ENCODE measurements around the gene FOSL2. TPM values are rescaled to one million over a fixed set of nuclear protein-coding genes. Genes with fewer than 3 reads are reported as not detected.
A peak's percentile ranks its signal among the peaks of the same experiment; 100 is the strongest.

FOSL2 gene
- total and polyA plus RNA-seq, 4 donors: 23.5 to 97.9 (median 68.5) TPM

DNA sequence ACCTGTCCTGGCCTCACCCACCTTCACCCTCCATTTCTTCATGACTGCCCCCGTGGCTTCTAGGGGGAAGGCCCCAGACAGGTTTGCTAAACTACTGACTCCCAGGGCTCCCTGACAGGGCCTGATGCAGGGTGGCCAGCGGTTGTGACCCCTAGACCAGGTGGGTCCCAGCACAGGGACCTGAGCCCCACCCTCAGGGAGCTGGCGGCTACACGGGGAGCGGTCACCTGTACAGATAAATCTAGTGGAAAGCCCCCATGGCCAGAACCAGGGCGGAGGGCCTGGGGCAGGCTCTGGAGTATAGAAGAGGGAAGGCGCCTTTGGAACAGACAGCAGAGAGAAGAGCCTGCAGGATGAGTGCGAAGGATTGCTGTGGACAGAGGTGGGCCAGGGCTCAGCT, 60.7 kb downstream of the FOSL2 start:
- Histone ChIP-seq H3K27me3 (ENCODE audit: control insufficient read depth in 3 of 3, insufficient read depth in 3 of 3, low read length in 2 of 3) (no peaks in the 10 kb centered on the region), H3K4me3 (no peak overlapping the region), H3K9me3 (ENCODE audit: control insufficient read depth in 4 of 4, insufficient read depth in 3 of 4, low read length in 3 of 4) (no peaks in the 10 kb centered on the region), H3K4me1 (ENCODE audit: control insufficient read depth in 5 of 5, insufficient read depth in 5 of 5, low read length in 5 of 5) (peaks cover 0 to 2% (median 0%) of the 10 kb centered on the region in 5 donors), H3K36me3 (ENCODE audit: control insufficient read depth in 4 of 4, insufficient read depth in 4 of 4, low read length in 4 of 4) (no peaks in the 10 kb centered on the region), H3K27ac (ENCODE audit: low read depth in 1 of 2, low read length in 1 of 2) (no peak overlapping the region), H3K9ac (ENCODE audit: insufficient read depth in 1 of 2, low read length in 2 of 2) (no peak overlapping the region)
- TF ChIP-seq, protein P1, sequence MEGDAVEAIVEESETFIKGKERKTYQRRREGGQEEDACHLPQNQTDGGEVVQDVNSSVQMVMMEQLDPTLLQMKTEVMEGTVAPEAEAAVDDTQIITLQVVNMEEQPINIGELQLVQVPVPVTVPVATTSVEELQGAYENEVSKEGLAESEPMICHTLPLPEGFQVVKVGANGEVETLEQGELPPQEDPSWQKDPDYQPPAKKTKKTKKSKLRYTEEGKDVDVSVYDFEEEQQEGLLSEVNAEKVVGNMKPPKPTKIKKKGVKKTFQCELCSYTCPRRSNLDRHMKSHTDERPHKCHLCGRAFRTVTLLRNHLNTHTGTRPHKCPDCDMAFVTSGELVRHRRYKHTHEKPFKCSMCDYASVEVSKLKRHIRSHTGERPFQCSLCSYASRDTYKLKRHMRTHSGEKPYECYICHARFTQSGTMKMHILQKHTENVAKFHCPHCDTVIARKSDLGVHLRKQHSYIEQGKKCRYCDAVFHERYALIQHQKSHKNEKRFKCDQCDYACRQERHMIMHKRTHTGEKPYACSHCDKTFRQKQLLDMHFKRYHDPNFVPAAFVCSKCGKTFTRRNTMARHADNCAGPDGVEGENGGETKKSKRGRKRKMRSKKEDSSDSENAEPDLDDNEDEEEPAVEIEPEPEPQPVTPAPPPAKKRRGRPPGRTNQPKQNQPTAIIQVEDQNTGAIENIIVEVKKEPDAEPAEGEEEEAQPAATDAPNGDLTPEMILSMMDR (IDR thresholded peaks at IDR 0.05; ENCODE audit: control extremely low read depth, extremely low read depth): no peak
- DNase-seq (no peak), ATAC-seq (ENCODE audit: insufficient read depth, low FRiP score) (no peak)
- WGBS, 2 donors: 91 to 93% methylated on average over 8 of the region's 8 CpGs

DNA sequence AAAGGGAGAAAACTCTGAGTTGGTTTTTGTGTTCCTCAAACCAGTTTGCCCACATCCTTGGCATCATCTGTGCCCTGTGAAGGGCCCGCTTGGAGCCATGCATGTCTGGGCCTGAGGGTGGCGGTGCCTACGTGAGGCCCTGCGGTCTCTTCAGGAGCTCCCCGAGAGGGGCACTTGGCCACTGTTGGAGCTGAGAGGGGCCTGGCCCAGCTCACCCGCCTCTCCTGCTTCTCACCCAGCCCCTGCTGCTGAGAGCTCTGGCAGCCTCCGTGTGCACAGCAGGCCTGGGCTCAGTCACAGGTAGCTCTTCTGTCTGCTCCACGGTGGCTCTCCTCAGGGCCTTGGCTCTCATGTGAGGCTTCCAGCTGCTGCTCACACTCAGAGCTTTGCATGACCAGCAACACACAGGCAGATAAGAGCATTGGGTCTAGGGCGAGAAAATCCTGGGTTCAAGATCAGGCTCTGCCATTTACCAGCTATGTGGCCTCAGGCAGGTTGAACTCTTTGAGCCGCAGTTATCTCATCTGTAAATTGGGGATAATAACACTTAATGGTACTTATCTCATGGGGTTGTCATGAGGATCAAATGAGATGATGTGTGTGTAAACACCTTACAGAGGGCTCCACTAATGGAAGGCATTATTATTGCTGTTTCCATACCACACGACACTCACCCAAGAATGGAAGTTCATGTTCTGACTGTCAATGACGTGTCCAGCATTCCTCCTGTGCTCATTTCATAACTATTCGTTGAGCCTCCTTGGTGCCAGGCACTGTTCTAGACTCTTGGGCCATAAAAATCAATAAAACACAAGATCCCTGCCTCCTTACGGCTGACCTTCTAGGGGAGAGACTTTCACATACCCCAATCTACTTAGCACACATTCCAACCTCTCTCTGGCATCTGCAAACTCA, 61.6 kb downstream of the FOSL2 start:
- DNase-seq: peak; percentile 24 to 53 (median 30)
- H3K9me3 ChIP-seq (ENCODE audit: control insufficient read depth in 4 of 4, insufficient read depth in 3 of 4, low read length in 3 of 4): no peaks in the 10 kb centered on the region
- WGBS, 2 donors: 82 to 84% methylated on average over 14 of the region's 14 CpGs
- H3K9ac ChIP-seq (ENCODE audit: insufficient read depth in 1 of 2, low read length in 2 of 2): no peak overlapping the region
- no peak overlapping the region for H3K4me3 ChIP-seq
- H3K27ac ChIP-seq (ENCODE audit: low read depth in 1 of 2, low read length in 1 of 2): no peak overlapping the region
- ATAC-seq (ENCODE audit: insufficient read depth, low FRiP score): no peak
- TF ChIP-seq, protein P1 (IDR thresholded peaks at IDR 0.05; ENCODE audit: control extremely low read depth, extremely low read depth): no peak
- no peaks in the 10 kb centered on the region for H3K36me3 ChIP-seq (ENCODE audit: control insufficient read depth in 4 of 4, insufficient read depth in 4 of 4, low read length in 4 of 4)
- no peaks in the 10 kb centered on the region for H3K27me3 ChIP-seq (ENCODE audit: control insufficient read depth in 3 of 3, insufficient read depth in 3 of 3, low read length in 2 of 3)
- peaks cover 0 to under 1% (median 0%) of the 10 kb centered on the region in 5 donors for H3K4me1 ChIP-seq (ENCODE audit: control insufficient read depth in 5 of 5, insufficient read depth in 5 of 5, low read length in 5 of 5)

DNA sequence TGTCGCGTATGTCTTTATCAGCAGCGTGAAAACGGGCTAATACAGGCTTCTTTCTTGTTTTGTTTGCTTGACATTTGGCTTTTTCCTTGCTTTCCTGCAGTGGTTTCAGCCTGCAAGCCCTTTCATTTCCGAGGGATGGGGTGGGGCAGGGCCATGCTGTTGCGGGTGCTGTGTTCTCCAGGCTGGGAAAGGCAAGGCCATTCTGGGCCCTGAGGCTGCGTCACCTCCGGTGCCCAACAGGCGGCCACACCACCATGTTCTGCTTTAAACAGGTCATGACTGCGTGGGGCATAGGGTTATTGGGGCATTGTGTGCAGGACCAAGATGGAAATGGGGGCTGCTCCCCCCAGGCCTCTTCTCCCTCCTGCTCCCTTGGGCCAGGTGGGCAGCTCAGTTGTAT, 64.6 kb downstream of the FOSL2 start:
- Histone ChIP-seq H3K9me3 (ENCODE audit: control insufficient read depth in 4 of 4, insufficient read depth in 3 of 4, low read length in 3 of 4) (no peaks in the 10 kb centered on the region), H3K27ac (ENCODE audit: low read depth in 1 of 2, low read length in 1 of 2) (no peak overlapping the region), H3K4me1 (ENCODE audit: control insufficient read depth in 5 of 5, insufficient read depth in 5 of 5, low read length in 5 of 5) (no peaks in the 10 kb centered on the region), H3K27me3 (ENCODE audit: control insufficient read depth in 3 of 3, insufficient read depth in 3 of 3, low read length in 2 of 3) (no peaks in the 10 kb centered on the region), H3K9ac (ENCODE audit: insufficient read depth in 1 of 2, low read length in 2 of 2) (no peak overlapping the region), H3K36me3 (ENCODE audit: control insufficient read depth in 4 of 4, insufficient read depth in 4 of 4, low read length in 4 of 4) (no peaks in the 10 kb centered on the region), H3K4me3 (no peak overlapping the region)
- DNase-seq (no peak), ATAC-seq (ENCODE audit: insufficient read depth, low FRiP score) (no peak)
- TF ChIP-seq, protein P1 (IDR thresholded peaks at IDR 0.05; ENCODE audit: control extremely low read depth, extremely low read depth): no peak
- 91 to 96% methylated on average over 10 of the region's 10 CpGs for WGBS, 2 donors
